CD14-positive monocyte (primary cell): ENCODE results near the gene RBM12. TPM values are rescaled to one million over a fixed set of nuclear protein-coding genes. Genes with fewer than 3 reads are reported as not detected.

Experiments used
- DNase-seq, 3 donors: peaks; one replicate each; pipeline ENCODE4 v3.0.0-alpha.2; 2011 to 2022
- H2AFZ ChIP-seq: 2 replicates; pipeline ENCODE4 v1.6.0; 2012; ENCODE audit warnings: mild to moderate bottlenecking, low read depth, low read length, inconsistent platforms; ENCODE audit not compliant: insufficient read depth, poor library complexity, severe bottlenecking
- H3K27ac ChIP-seq, 2 donors: 1 replicate in 1 of 2; 2 replicates in 1 of 2; pipeline ENCODE4 v1.5.1; 2012 to 2013; ENCODE audit warnings: low read length in 2 of 2, control low read depth in 1 of 2, inconsistent platforms in 1 of 2, low read depth in 1 of 2, mild to moderate bottlenecking in 1 of 2
- H3K27me3 ChIP-seq, 2 donors: one replicate each; pipeline versions ENCODE4 v1.6.0 to v1.6.1; 2011 to 2013; ENCODE audit warnings: low read length in 2 of 2; ENCODE audit not compliant: control insufficient read depth in 2 of 2, insufficient read depth in 2 of 2
- H3K36me3 ChIP-seq, 2 donors: replicated peaks in 1 of 2; 1 replicate in 1 of 2; 2 replicates in 1 of 2; pipeline versions ENCODE4 v1.5.1 to v1.6.1; 2012 to 2013; ENCODE audit warnings: low read length in 2 of 2, control low read depth in 1 of 2, inconsistent platforms in 1 of 2, mild to moderate bottlenecking in 1 of 2; ENCODE audit not compliant: insufficient read depth in 2 of 2, control insufficient read depth in 1 of 2
- H3K4me1 ChIP-seq, 2 donors: 1 replicate in 1 of 2; 2 replicates in 1 of 2; pipeline versions ENCODE4 v1.5.1 to v1.6.1; 2012 to 2013; ENCODE audit warnings: low read length in 2 of 2, control low read depth in 1 of 2, inconsistent platforms in 1 of 2, mild to moderate bottlenecking in 1 of 2, moderate library complexity in 1 of 2; ENCODE audit not compliant: insufficient read depth in 2 of 2, control insufficient read depth in 1 of 2
- H3K4me2 ChIP-seq: replicated peaks from 2 replicates; pipeline ENCODE3; 2012; ENCODE audit warnings: low read length, moderate library complexity, mild to moderate bottlenecking; ENCODE audit not compliant: poor library complexity, severe bottlenecking; ENCODE audit errors: extremely low read depth
- H3K4me3 ChIP-seq, 3 experiments: fragments of 200-600 bp in 1 of 3; sonication (generic) in 1 of 3; replicated peaks in 1 of 3; 1 replicate in 2 of 3; 2 replicates in 1 of 3; pipeline ENCODE4 v1.5.1; 2011 to 2013; ENCODE audit warnings: low read length in 3 of 3, mild to moderate bottlenecking in 3 of 3, control low read depth in 2 of 3, low read depth in 2 of 3, inconsistent platforms in 1 of 3, moderate library complexity in 1 of 3
- H3K79me2 ChIP-seq: 2 replicates; pipeline ENCODE4 v1.6.0; 2012; ENCODE audit warnings: mild to moderate bottlenecking, control low read depth, inconsistent platforms, low read length, moderate library complexity; ENCODE audit not compliant: insufficient read depth
- H3K9ac ChIP-seq: 2 replicates; pipeline ENCODE4 v1.6.0; 2017; ENCODE audit warnings: low read length, mild to moderate bottlenecking; ENCODE audit not compliant: insufficient read depth, poor library complexity, severe bottlenecking
- H3K9me3 ChIP-seq, 2 donors: replicated peaks in 1 of 2; 1 replicate in 1 of 2; 2 replicates in 1 of 2; pipeline versions ENCODE4 v1.5.1 to v1.6.1; 2012 to 2013; ENCODE audit warnings: low read length in 2 of 2, control low read depth in 1 of 2; ENCODE audit not compliant: control insufficient read depth in 1 of 2, insufficient read depth in 1 of 2
- H4K20me1 ChIP-seq: 2 replicates; pipeline ENCODE4 v1.6.0; 2012; ENCODE audit warnings: mild to moderate bottlenecking, low read length, control low read depth, moderate library complexity; ENCODE audit not compliant: insufficient read depth
- H3K27ac Mint-ChIP-seq, 7 donors: one replicate each; pipeline ENCODE4 v1.8.0; 2020; ENCODE audit warnings: mild to moderate bottlenecking in 7 of 7, mixed read lengths in 7 of 7, moderate library complexity in 6 of 7, inconsistent platforms in 2 of 7
- H3K27me3 Mint-ChIP-seq, 3 donors: one replicate each; pipeline ENCODE4 v1.8.0; 2021 to 2022; ENCODE audit warnings: low read depth in 3 of 3, mild to moderate bottlenecking in 3 of 3, mixed read lengths in 3 of 3, moderate library complexity in 3 of 3, inconsistent platforms in 1 of 3
- H3K36me3 Mint-ChIP-seq, 2 donors: one replicate each; pipeline ENCODE4 v1.8.0; 2020; ENCODE audit warnings: mixed read lengths in 2 of 2, inconsistent platforms in 1 of 2, mild to moderate bottlenecking in 1 of 2
- H3K4me1 Mint-ChIP-seq: one replicate; pipeline ENCODE4 v1.8.0; 2020; ENCODE audit warnings: mild to moderate bottlenecking, mixed read lengths
- H3K4me3 Mint-ChIP-seq, 2 donors: one replicate each; pipeline ENCODE4 v1.8.0; 2020; ENCODE audit warnings: mild to moderate bottlenecking in 2 of 2, mixed read lengths in 2 of 2, moderate library complexity in 1 of 2
- H3K9me3 Mint-ChIP-seq, 7 donors: one replicate each; pipeline ENCODE4 v1.8.0; 2020 to 2022; ENCODE audit warnings: mixed read lengths in 7 of 7, mild to moderate bottlenecking in 6 of 7, moderate library complexity in 6 of 7, inconsistent platforms in 2 of 7
- WGBS: methylation state at CpG from one replicate; pipeline ENCODE4 v1.1.5; 2013; ENCODE audit warnings: missing lambda C conversion rate; ENCODE audit not compliant: insufficient coverage; 5-methylcytosine and 5-hydroxymethylcytosine counted together
- intact Hi-C, 2 donors: fragments of 100-400 bp; cut with micrococcal nuclease; formaldehyde crosslinking; loops; one replicate each; pipeline versions ENCODE4 v1.15.0 to v1.15.1; 2023
- polyA plus RNA-seq, 3 donors: library from polyadenylated mRNA; depleted of rRNA in 1 of 3; unstranded in 2 of 3; stranded (reverse) in 1 of 3; fragments of 300-500 nt in 2 of 3; fragments of >200 nt in 1 of 3; fragmentation: Illumina TruSeq in 2 of 3; gene quantifications; 1 replicate in 2 of 3; 2 replicates in 1 of 3; pipeline ENCODE4 v1.2.3, GENCODE V29; 2012 to 2021
- TF ChIP-seq, protein P1 (sequence below): fragments of 200-600 bp; IDR thresholded peaks from one replicate; pipeline ENCODE4 v1.8.0; 2022; ENCODE audit warnings: antibody characterized with exemption, mild to moderate bottlenecking

The RBM12 gene
- polyA plus RNA-seq, 3 donors = 21.5 to 32.8 (median 30.4) TPM

DNA sequence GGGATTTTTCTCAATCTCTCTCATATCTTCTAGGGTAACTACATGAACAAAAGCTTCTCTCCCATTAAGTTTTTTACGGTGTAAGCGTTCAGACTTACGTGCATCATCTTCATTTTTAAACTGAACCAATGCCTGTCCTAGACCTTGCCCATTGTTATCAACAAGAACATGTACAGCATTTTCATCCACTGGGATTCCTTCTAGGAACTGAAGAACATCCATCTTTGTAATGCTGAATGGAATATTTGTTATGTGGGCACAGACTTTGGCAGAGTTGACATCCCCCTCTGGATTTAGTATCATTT, 11.3 kb downstream of the RBM12 start:
- Histone ChIP-seq H3K4me3 (no peak overlapping the region), H3K27ac (no peak overlapping the region), H3K27me3 (no peaks in the 10 kb centered on the region), H3K79me2 (peaks cover 98% of the 10 kb centered on the region), H3K9ac (no peak overlapping the region), H3K4me2 (no peak overlapping the region), H3K9me3 (no peaks in the 10 kb centered on the region), H2AFZ (no peak overlapping the region), H3K4me1 (no peaks in the 10 kb centered on the region), H3K36me3 (peaks cover 47 to 83% of the 10 kb centered on the region in 2 donors), H4K20me1 (peaks cover 99% of the 10 kb centered on the region)
- Mint-ChIP-seq H3K4me3 (no peak overlapping the region), H3K9me3 (no peaks in the 10 kb centered on the region), H3K36me3 (peaks cover 19 to 23% of the 10 kb centered on the region in 2 donors), H3K4me1 (peaks cover 4% of the 10 kb centered on the region), H3K27me3 (no peaks in the 10 kb centered on the region), H3K27ac (no peak overlapping the region)
- no peak for DNase-seq
- TF ChIP-seq, protein P1, sequence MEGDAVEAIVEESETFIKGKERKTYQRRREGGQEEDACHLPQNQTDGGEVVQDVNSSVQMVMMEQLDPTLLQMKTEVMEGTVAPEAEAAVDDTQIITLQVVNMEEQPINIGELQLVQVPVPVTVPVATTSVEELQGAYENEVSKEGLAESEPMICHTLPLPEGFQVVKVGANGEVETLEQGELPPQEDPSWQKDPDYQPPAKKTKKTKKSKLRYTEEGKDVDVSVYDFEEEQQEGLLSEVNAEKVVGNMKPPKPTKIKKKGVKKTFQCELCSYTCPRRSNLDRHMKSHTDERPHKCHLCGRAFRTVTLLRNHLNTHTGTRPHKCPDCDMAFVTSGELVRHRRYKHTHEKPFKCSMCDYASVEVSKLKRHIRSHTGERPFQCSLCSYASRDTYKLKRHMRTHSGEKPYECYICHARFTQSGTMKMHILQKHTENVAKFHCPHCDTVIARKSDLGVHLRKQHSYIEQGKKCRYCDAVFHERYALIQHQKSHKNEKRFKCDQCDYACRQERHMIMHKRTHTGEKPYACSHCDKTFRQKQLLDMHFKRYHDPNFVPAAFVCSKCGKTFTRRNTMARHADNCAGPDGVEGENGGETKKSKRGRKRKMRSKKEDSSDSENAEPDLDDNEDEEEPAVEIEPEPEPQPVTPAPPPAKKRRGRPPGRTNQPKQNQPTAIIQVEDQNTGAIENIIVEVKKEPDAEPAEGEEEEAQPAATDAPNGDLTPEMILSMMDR = no peak
- WGBS = 96% methylated on average over 3 of the region's 3 CpGs
- intact Hi-C loops = no loop called here

DNA sequence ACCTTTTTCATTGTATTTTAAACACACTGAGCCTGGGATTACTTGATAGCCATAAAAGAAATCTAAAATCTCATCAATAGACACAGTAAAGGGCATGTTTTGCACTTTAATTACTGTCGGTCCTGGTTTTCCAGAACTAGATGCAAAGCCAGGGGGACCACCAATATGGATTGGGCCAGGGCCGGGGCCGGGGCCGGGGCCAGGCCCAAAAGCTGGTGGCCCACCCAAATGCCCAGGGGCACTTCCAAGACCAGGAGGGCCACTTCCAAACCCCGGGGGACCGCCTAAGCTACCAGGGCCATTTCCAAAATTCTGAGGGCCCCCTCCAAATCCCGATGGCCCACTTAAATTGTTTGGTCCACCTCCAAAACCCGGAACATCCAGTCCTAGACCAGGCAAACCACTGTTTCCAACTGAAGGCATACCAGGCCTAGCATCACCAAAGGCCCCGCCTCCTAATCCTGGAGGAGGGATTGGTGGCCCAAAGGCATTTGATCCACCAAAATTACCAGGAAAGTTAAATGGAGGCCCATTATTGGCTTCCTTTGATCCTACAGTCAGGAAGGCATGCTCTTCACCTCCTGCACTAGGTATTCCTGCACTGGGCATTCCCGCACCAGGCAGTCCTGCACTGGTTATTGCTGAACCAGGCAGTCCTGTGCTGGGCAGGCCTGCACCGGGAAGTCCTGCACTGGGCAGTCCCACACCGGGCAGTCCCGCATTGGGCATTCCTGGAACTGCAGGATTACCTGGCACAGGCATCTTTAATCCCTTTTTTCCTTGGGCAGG, 11.9 kb downstream of the RBM12 start:
- no peak overlapping the region for H3K27ac Mint-ChIP-seq
- Histone ChIP-seq H3K4me3 (no peak overlapping the region), H3K27ac (no peak overlapping the region), H3K79me2 (peaks cover 98% of the 10 kb centered on the region), H3K36me3 (peaks cover 47 to 88% of the 10 kb centered on the region in 2 donors), H3K27me3 (no peaks in the 10 kb centered on the region), H3K4me1 (no peaks in the 10 kb centered on the region), H3K9ac (no peak overlapping the region), H3K9me3 (no peaks in the 10 kb centered on the region), H2AFZ (no peak overlapping the region), H4K20me1 (peaks cover 100% of the 10 kb centered on the region), H3K4me2 (no peak overlapping the region)
- H3K4me1 Mint-ChIP-seq = peaks cover 4% of the 10 kb centered on the region
- no peak overlapping the region for H3K4me3 Mint-ChIP-seq
- TF ChIP-seq, protein P1 = no peak
- WGBS = over 99% methylated on average over 12 of the region's 13 CpGs
- intact Hi-C loops = no loop called here
- H3K36me3 Mint-ChIP-seq = peaks cover 19 to 25% of the 10 kb centered on the region in 2 donors
- no peak for DNase-seq
- H3K27me3 Mint-ChIP-seq = no peaks in the 10 kb centered on the region
- no peaks in the 10 kb centered on the region for H3K9me3 Mint-ChIP-seq
